Aorta (tissue), 5 donors: ENCODE measurements around the gene ISLR. TPM values are rescaled to one million over a fixed set of nuclear protein-coding genes. Genes with fewer than 3 reads are reported as not detected.

Source experiments
- ATAC-seq: fragments of 200-7000 bp; cut with Tn5 transposase; one replicate; pipeline ENCODE4 v1.9.1; 2022; ENCODE audit warnings: moderate library complexity; ENCODE audit not compliant: low FRiP score
- DNase-seq, 2 donors: peaks; one replicate each; pipeline ENCODE4 v3.0.0-alpha.2; 2020
- H3K27ac ChIP-seq, 2 donors: one replicate each; pipeline ENCODE4 v1.5.1; 2013; ENCODE audit warnings: low read length in 2 of 2, mild to moderate bottlenecking in 2 of 2, moderate library complexity in 2 of 2, control low read depth in 1 of 2, inconsistent platforms in 1 of 2, low read depth in 1 of 2
- H3K27me3 ChIP-seq, 2 donors: one replicate each; pipeline ENCODE4 v1.6.1; 2013; ENCODE audit warnings: control low read depth in 1 of 2, low read length in 1 of 2, mild to moderate bottlenecking in 1 of 2, moderate library complexity in 1 of 2; ENCODE audit not compliant: insufficient read depth in 2 of 2, control insufficient read depth in 1 of 2
- H3K36me3 ChIP-seq, 2 donors: one replicate each; pipeline ENCODE4 v1.6.1; 2013; ENCODE audit warnings: control low read depth in 1 of 2, low read length in 1 of 2, mild to moderate bottlenecking in 1 of 2; ENCODE audit not compliant: insufficient read depth in 2 of 2, control insufficient read depth in 1 of 2
- H3K4me1 ChIP-seq, 2 donors: one replicate each; pipeline ENCODE4 v1.6.1; 2013; ENCODE audit warnings: low read length in 2 of 2, control low read depth in 1 of 2, mild to moderate bottlenecking in 1 of 2, moderate library complexity in 1 of 2; ENCODE audit not compliant: insufficient read depth in 2 of 2, control insufficient read depth in 1 of 2
- H3K4me3 ChIP-seq, 2 donors: one replicate each; pipeline ENCODE4 v1.5.1; 2013; ENCODE audit warnings: low read length in 2 of 2, control low read depth in 1 of 2, mild to moderate bottlenecking in 1 of 2
- H3K9me3 ChIP-seq: one replicate; pipeline ENCODE4 v1.6.1; 2013; ENCODE audit warnings: mild to moderate bottlenecking, low read length; ENCODE audit not compliant: control insufficient read depth
- WGBS, 2 donors: extraction: QIAGEN DNeasy Blood & Tissue Kit; methylation state at CpG; one replicate each; pipeline ENCODE4 v1.1.7; 2013; 5-methylcytosine and 5-hydroxymethylcytosine counted together
- intact Hi-C, 2 donors: fragments of 100-400 bp; cut with DNase I; formaldehyde crosslinking; loops; one replicate each; pipeline versions ENCODE4 v1.14.2 to v1.15.0; 2022
- polyA plus RNA-seq, 2 donors: library from polyadenylated mRNA; stranded (reverse); fragments of 200-250 nt; gene quantifications; one replicate each; pipeline ENCODE4 v1.2.3, GENCODE V29; 2013
- total RNA-seq, 2 donors: library from RNA; stranded (reverse); fragmentation: NEBNext Ultra II Directional; extraction: Animal tissue kit (Norgen Biotek cat#: 25700); gene quantifications; one replicate each; pipeline ENCODE4 v1.2.1, GENCODE V29; 2021
- donor health status: healthy with polysubstance abuse.
- donor health status: Bipolar disorder and iron deficiency.
- donor health status: DM: no; HTN: no; CAD: no.
- donor health status: DM: no; HTN: no; CAD: no.
- donor health status: DM: yes; HTN: yes; CAD: no.

Gene ISLR
- total and polyA plus RNA-seq, 4 donors = 24.8 to 111 (median 82.2) TPM

DNA sequence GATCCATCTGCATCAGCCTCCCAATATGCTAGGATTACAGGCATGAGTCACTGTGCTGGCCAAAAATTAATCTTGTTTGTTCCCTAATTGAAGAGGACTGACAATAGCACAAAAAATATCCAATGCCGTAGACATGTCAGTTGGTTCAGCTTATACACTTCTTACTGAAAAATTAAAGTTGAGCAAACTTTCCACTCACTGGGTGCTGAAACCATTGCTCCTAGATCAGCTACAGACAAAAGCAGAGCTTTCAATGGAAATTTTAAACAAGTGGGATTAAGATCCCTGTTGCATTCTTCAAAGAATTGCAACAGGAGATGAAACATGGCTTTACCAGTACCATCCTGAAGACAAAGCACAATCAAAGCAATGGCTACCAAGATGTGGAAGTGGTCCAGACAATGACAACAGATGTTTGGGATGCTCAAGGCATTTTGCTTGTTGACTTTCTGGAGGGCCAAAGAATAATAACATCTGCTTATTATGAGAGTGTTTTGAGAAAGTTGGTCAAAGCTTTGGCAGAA, 27.2 kb upstream of the ISLR start:
- Histone ChIP-seq H3K4me3 (no peak overlapping the region), H3K9me3 (peaks cover 4% of the 10 kb centered on the region), H3K36me3 (no peaks in the 10 kb centered on the region), H3K27ac (no peak overlapping the region), H3K4me1 (no peaks in the 10 kb centered on the region), H3K27me3 (no peaks in the 10 kb centered on the region)
- DNase-seq (no peak), ATAC-seq (no peak)
- 90 to 100% methylated on average over 1 of the region's 1 CpG for WGBS, 2 donors
- intact Hi-C loops = no loop called here

DNA sequence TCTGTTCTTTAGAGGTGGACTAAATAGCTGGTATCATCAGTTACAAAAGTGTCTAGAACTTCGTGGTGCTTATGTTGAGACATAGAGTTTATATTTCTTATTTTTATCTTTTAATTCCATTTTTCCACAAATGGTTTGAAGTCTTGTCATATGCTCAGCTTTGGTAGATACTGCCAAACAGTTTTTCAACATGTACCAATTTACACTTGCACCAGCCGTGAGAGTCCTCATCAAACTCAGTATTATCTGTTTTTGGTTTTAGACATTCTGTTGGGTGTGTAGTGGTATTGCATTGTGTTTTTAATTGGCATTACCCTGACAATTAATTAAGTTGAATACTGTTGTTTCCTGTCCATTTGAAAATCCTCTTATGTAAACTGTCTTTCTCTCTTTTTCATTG, 26.5 kb upstream of the ISLR start:
- DNase-seq = no peak
- WGBS, 2 donors = 61 to 73% methylated on average over 2 of the region's 2 CpGs
- H3K4me1 ChIP-seq = no peaks in the 10 kb centered on the region
- no peak overlapping the region for H3K27ac ChIP-seq
- H3K4me3 ChIP-seq = no peak overlapping the region
- H3K9me3 ChIP-seq = peaks cover 4% of the 10 kb centered on the region
- intact Hi-C loops = no loop called here
- no peak for ATAC-seq
- H3K27me3 ChIP-seq = no peaks in the 10 kb centered on the region
- no peaks in the 10 kb centered on the region for H3K36me3 ChIP-seq

DNA sequence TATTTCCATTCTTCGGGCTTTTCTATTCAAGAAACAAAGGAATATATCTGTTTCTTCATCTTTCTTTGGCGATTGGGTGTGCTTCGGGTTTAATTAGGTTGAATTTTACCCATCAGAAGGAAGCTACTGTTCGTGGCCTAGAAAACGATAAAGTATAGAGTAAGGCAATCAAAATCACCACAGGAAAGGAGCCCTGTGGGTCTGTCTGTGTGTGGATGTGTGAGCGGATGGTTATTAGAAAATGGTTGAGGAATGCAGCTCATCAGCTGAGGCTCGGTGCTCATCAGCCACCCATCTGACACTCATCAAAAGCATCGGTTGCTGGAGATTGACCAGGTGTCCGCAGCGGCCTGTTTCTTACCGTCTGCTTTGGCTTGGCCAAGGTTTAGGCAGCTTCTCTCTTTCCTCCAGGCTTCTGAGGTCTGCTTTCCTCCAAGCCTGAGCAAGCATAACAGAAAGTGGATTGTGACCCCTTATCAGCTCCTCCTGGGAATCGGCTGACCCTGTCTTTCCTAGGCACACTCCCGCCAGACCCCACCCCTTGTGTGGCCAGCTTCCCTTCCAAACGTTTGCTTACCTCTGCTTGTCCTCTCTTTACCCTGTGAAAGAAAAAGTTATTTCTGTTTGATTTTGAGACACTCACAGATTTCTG, 17.6 kb upstream of the ISLR start:
- Histone ChIP-seq H3K27ac (peak overlapping the region in 1 of 2 donors; percentile 61), H3K9me3 (no peaks in the 10 kb centered on the region), H3K4me1 (peaks cover 0 to 2% of the 10 kb centered on the region in 2 donors), H3K4me3 (no peak overlapping the region), H3K36me3 (no peaks in the 10 kb centered on the region), H3K27me3 (no peaks in the 10 kb centered on the region)
- peak in 1 of 2 donors; percentile 43 for DNase-seq
- ATAC-seq = no peak
- intact Hi-C loops = no loop called here
- WGBS, 2 donors = 65 to 70% methylated on average over 14 of the region's 14 CpGs

DNA sequence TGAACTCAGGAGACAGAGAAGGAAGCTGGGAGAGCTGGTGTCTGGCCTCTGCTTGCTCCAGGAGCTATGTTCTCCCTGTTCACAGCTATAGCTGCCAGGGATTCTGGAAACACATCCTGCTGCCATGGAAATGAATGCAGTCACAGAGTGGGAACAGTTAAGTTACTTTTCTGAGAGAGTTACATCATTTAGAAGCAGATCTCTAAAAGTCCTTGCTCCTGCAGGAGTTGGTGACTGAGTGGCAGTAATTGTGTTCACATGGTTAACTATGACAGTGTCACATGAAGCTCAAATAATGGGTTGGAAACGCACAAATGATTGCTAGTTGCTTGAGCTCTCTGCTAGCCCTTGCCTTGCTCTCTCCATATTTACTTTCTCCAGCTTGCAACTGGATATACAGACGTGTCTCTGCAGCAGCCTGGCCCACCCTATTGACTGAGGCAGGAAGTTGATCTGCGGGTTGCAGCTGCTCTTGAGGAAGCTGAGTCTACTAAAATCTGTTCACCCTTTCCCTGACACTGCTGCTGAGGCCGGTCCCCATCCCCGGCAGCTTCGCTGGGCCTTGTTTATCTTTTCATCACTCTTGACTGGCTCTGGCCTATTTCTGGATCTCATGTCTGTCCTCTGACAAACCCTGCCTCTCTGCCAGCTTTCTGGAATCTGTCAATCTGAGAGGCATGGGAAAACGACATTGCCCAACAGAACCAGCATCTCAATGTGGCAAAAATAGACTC, 16.7 kb upstream of the ISLR start:
- intact Hi-C loops = no loop called here
- H3K9me3 ChIP-seq = no peaks in the 10 kb centered on the region
- H3K36me3 ChIP-seq = no peaks in the 10 kb centered on the region
- H3K4me1 ChIP-seq = peaks cover 0 to 2% of the 10 kb centered on the region in 2 donors
- DNase-seq (peak in 1 of 2 donors; percentile 74), ATAC-seq (peak; percentile 84)
- 1 to 2% methylated on average over 7 of the region's 7 CpGs for WGBS, 2 donors
- peak overlapping the region in 1 of 2 donors; percentile 75 for H3K27ac ChIP-seq
- no peak overlapping the region for H3K4me3 ChIP-seq
- H3K27me3 ChIP-seq = no peaks in the 10 kb centered on the region

DNA sequence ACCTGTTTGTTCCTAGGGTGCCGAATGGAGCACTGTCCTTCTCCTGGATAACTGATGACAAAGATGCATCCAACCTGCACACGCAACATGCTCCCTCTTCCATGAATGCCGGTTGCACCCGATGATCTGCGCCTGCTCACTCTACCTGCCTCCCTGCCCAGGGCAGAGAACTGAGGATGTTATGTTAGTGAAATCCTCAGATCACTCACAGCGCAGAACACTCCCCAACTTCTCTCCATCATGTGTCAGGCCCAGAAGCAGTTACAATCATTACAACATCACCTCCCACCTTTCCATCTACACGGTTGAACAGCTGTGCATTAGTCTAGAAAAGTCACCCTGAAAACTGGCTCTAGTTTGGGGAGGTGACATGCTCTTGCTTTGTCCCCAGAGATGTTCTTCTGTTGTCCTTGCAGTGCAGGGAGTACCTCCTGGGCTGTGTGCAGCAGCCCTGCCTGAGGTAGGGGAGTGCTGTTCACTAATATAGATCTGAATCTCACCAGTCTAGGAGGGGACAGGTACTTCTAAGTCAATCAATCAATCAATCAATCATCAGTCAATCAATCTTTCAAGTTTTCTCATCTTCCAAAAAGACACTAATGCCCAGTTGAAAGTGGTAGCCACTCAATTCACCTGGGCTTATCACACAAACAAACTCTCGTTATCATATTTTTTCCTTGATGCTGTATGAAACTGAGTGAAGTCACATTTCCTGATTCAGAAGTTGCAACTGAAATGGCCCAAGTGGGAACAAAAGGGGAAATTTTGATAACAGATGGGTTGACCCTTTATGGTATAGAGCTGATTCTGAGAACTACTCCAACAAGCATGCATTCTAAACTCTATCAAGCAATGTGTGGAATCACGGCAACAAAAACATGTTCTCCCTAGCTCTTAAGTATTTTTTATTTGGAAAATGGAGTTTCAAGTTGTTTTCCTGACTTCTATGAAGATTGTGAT, 15.4 kb upstream of the ISLR start:
- Histone ChIP-seq H3K4me3 (no peak overlapping the region), H3K9me3 (no peaks in the 10 kb centered on the region), H3K4me1 (peaks cover 0 to 2% of the 10 kb centered on the region in 2 donors), H3K36me3 (no peaks in the 10 kb centered on the region), H3K27me3 (no peaks in the 10 kb centered on the region), H3K27ac (peak overlapping the region in 1 of 2 donors; percentile 74)
- 89 to 90% methylated on average over 9 of the region's 9 CpGs for WGBS, 2 donors
- intact Hi-C loops = loop anchor here in 1 of 2 donors (2.0 kb wide), 1 partner anchor 21 kb away; no protein-coding TSS in a partner anchor
- DNase-seq = no peak
- no peak for ATAC-seq

DNA sequence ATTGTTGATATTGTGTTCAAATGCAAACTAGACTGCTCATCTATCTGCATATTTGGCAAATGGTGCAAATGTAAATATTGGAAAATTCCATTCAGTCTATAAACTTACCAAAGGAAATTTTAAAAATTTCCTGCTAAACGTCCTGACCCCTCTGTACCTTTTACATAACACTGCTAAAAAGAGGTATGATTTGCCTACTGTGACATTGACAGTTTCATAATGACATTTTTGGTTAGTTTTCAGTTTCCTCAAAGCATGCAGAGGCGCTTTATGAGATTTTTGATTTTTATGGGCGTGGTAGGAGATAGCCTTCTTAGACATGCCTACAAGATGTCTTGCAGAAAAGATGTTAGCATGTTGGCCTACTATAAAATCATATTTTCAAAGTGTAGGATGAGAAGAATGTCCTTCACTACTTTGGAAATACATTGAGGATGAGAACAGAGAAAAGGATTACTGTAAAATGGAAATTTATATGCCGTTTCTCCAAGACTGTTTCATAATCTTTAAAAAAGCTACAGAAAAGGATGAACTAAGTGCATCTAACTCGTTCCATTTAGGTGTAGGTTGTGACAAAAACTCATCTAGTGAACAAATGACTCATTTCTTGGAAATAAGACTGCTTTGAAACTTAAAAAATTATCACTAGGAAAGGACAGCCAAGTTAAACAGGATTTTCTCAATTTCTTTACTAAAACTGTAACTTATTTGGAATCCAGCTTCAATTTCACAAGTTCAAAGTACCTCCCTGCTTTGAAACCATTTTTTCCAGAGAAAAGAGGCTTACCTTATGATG, 14.5 kb upstream of the ISLR start:
- ATAC-seq (no peak), DNase-seq (no peak)
- H3K4me1 ChIP-seq = peaks cover 0 to 2% of the 10 kb centered on the region in 2 donors
- no peaks in the 10 kb centered on the region for H3K27me3 ChIP-seq
- H3K36me3 ChIP-seq = no peaks in the 10 kb centered on the region
- H3K9me3 ChIP-seq = no peaks in the 10 kb centered on the region
- no peak overlapping the region for H3K27ac ChIP-seq
- intact Hi-C loops = loop anchor here in 1 of 2 donors (2.0 kb wide), 1 partner anchor 20 kb away; no protein-coding TSS in a partner anchor
- WGBS, 2 donors = 60 to 63% methylated on average over 5 of the region's 5 CpGs
- H3K4me3 ChIP-seq = no peak overlapping the region

DNA sequence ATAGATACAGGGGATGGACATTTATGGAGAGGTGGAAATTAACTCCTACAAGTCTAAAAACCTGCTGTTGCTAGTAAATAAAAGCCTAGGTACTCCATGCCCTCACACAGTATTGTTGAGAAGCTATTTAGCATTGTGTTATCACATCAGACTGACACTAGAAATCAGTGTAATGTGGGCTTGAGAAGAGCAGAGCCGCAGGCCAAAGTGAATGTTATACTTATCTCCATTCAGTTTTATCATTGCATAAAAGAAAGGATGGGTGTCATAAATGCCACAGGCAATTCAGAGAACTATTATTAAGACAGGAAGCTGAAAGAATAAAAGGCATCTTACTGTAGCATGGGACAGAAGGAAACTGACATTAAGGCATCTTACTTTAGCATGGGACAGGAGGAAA, 13.7 kb upstream of the ISLR start:
- H3K27ac ChIP-seq = no peak overlapping the region
- intact Hi-C loops = loop anchor here in 1 of 2 donors (2.0 kb wide), 1 partner anchor 19 kb away; no protein-coding TSS in a partner anchor
- no peaks in the 10 kb centered on the region for H3K27me3 ChIP-seq
- no peak for DNase-seq
- H3K9me3 ChIP-seq = no peaks in the 10 kb centered on the region
- no peak for ATAC-seq
- no peaks in the 10 kb centered on the region for H3K36me3 ChIP-seq
- H3K4me1 ChIP-seq = peaks cover 0 to 2% of the 10 kb centered on the region in 2 donors
- H3K4me3 ChIP-seq = no peak overlapping the region
- WGBS, 2 donors = 89 to 93% methylated on average over 1 of the region's 1 CpG
